HEK293 (cell line): ENCODE data around the gene HDAC11.
A peak's percentile ranks its signal among the peaks of the same experiment; 100 is the strongest.

Experiments
- CTCF ChIA-PET: fragments of 350-600 bp; formaldehyde crosslinking; extraction: SDS; loops from one replicate; lab custom pipeline; 2021; ENCODE audit warnings: antibody characterized with exemption; lab: Yijun Ruan, JAX
- POLR2A ChIA-PET: fragments of 300-600 bp; formaldehyde crosslinking; extraction: SDS; loops from one replicate; lab custom pipeline; 2020; ENCODE audit warnings: antibody characterized with exemption, inconsistent platforms; lab: Yijun Ruan, JAX
- H3K27ac ChIP-seq: fragments of 200-500 bp; sonication (Bioruptor generic); 2 replicates; pipeline ENCODE4 v1.5.1; 2014; ENCODE audit warnings: low read depth, low read length, control low read depth, inconsistent platforms; ENCODE audit errors: extremely low read depth
- H3K36me3 ChIP-seq, 2 experiments: fragments of 200-500 bp in 1 of 2; sonication (Bioruptor generic) in 1 of 2; 1 replicate in 1 of 2; 2 replicates in 1 of 2; pipeline ENCODE4 v1.5.1; 2014 to 2017; ENCODE audit warnings: inconsistent platforms in 2 of 2, low read length in 2 of 2; ENCODE audit not compliant: control insufficient read depth in 2 of 2, insufficient read depth in 1 of 2
- H3K4me1 ChIP-seq: fragments of 200-500 bp; sonication (Bioruptor generic); 2 replicates; pipeline ENCODE4 v1.5.1; 2014; ENCODE audit warnings: mild to moderate bottlenecking, low read length, inconsistent platforms; ENCODE audit not compliant: control insufficient read depth, insufficient read depth
- H3K4me3 ChIP-seq: 2 replicates; pipeline ENCODE4 v1.5.1; 2011; ENCODE audit warnings: low read depth, mild to moderate bottlenecking, control low read depth, low read length, moderate library complexity
- H3K9me3 ChIP-seq: fragments of 200-500 bp; sonication (Bioruptor generic); 2 replicates; pipeline ENCODE4 v1.5.1; 2014; ENCODE audit warnings: low read depth, low read length, inconsistent platforms; ENCODE audit not compliant: control insufficient read depth, insufficient read depth
- BCL11B ChIP-seq: fragments of 450-650 bp; formaldehyde crosslinking; IDR thresholded peaks from 2 replicates; pipeline ENCODE4 v1.5.1; 2016; ENCODE audit warnings: low read depth, missing biosample characterization, missing genetic modification characterization
- GLI2 ChIP-seq: fragments of 450-650 bp; formaldehyde crosslinking; IDR thresholded peaks from 2 replicates; pipeline ENCODE4; 2017; ENCODE audit warnings: missing biosample characterization, missing genetic modification characterization, low read depth, borderline replicate concordance
- GLIS1 ChIP-seq: fragments of 450-650 bp; formaldehyde crosslinking; IDR thresholded peaks from 2 replicates; pipeline ENCODE4 v1.5.1; 2016; ENCODE audit warnings: missing biosample characterization, missing genetic modification characterization
- IKZF3 ChIP-seq: fragments of 450-650 bp; IDR thresholded peaks from 2 replicates; pipeline ENCODE4 v1.5.0; 2018; ENCODE audit warnings: missing biosample characterization, mild to moderate bottlenecking, missing genetic modification characterization, moderate library complexity
- KLF16 ChIP-seq: fragments of 450-650 bp; formaldehyde crosslinking; IDR thresholded peaks from 2 replicates; pipeline ENCODE4 v1.5.1; 2017; ENCODE audit warnings: missing biosample characterization, missing genetic modification characterization
- MEIS1 ChIP-seq: sonication (generic); formaldehyde crosslinking; IDR thresholded peaks from 2 replicates; pipeline ENCODE4 v1.8.1; 2022; ENCODE audit warnings: missing genetic modification reagents, mild to moderate bottlenecking, borderline replicate concordance
- MYNN ChIP-seq: fragments of 450-650 bp; formaldehyde crosslinking; IDR thresholded peaks from 2 replicates; pipeline ENCODE4 v1.5.1; 2016; ENCODE audit warnings: missing biosample characterization, missing genetic modification characterization, borderline replicate concordance
- MZF1 ChIP-seq: fragments of 450-650 bp; formaldehyde crosslinking; IDR thresholded peaks from 2 replicates; pipeline ENCODE4 v1.5.1; 2017; ENCODE audit warnings: missing biosample characterization, missing genetic modification characterization, borderline replicate concordance
- PATZ1 ChIP-seq: fragments of 450-650 bp; formaldehyde crosslinking; IDR thresholded peaks from 2 replicates; pipeline ENCODE4 v1.5.1; 2016; ENCODE audit warnings: missing biosample characterization, missing genetic modification characterization
- PRDM10 ChIP-seq: fragments of 450-650 bp; formaldehyde crosslinking; IDR thresholded peaks from 2 replicates; pipeline ENCODE4 v1.5.1; 2016; ENCODE audit warnings: missing biosample characterization, missing genetic modification characterization
- TCF7L2 ChIP-seq: IDR thresholded peaks from 2 replicates; pipeline ENCODE4 v1.6.1; 2011; ENCODE audit warnings: low read depth, mild to moderate bottlenecking, inconsistent platforms, low read length, moderate library complexity, borderline replicate concordance
- ZBTB26 ChIP-seq: fragments of 450-650 bp; formaldehyde crosslinking; optimal IDR thresholded peaks from 2 replicates; pipeline ENCODE3; 2016; ENCODE audit warnings: missing biosample characterization, mild to moderate bottlenecking, missing genetic modification characterization
- ZFP3 ChIP-seq: fragments of 450-650 bp; formaldehyde crosslinking; IDR thresholded peaks from 2 replicates; pipeline ENCODE4 v1.5.1; 2016; ENCODE audit warnings: low read depth, missing biosample characterization, missing genetic modification characterization
- ZFP41 ChIP-seq: fragments of 450-650 bp; formaldehyde crosslinking; IDR thresholded peaks from 2 replicates; pipeline ENCODE4 v1.5.1; 2016; ENCODE audit warnings: missing biosample characterization, missing genetic modification characterization, borderline replicate concordance
- ZNF426 ChIP-seq: fragments of 450-650 bp; formaldehyde crosslinking; IDR thresholded peaks from 2 replicates; pipeline ENCODE4 v1.5.1; 2017; ENCODE audit warnings: missing biosample characterization, missing genetic modification characterization, mild to moderate bottlenecking, inconsistent platforms, moderate library complexity
- ZNF518A ChIP-seq: fragments of 450-650 bp; formaldehyde crosslinking; conservative IDR thresholded peaks from 2 replicates; pipeline ENCODE4 v1.5.1; 2016; ENCODE audit warnings: low read depth, missing biosample characterization, missing genetic modification characterization
- ZNF621 ChIP-seq: fragments of 450-650 bp; formaldehyde crosslinking; IDR thresholded peaks from 2 replicates; pipeline ENCODE4 v1.5.1; 2017; ENCODE audit warnings: missing biosample characterization, missing genetic modification characterization
- ZNF654 ChIP-seq: fragments of 450-650 bp; formaldehyde crosslinking; IDR thresholded peaks from 2 replicates; pipeline ENCODE4 v1.5.1; 2016; ENCODE audit warnings: low read depth, missing biosample characterization, missing genetic modification characterization
- ZNF768 ChIP-seq: fragments of 450-650 bp; formaldehyde crosslinking; IDR thresholded peaks from 2 replicates; pipeline ENCODE4 v1.5.1; 2018; ENCODE audit warnings: missing biosample characterization, mild to moderate bottlenecking, missing genetic modification characterization
- ZNF830 ChIP-seq: fragments of 450-650 bp; IDR thresholded peaks from 2 replicates; pipeline ENCODE4 v1.5.0; 2018; ENCODE audit warnings: missing biosample characterization, missing genetic modification characterization, low read depth, mild to moderate bottlenecking, moderate library complexity
- ZSCAN23 ChIP-seq: fragments of 450-650 bp; formaldehyde crosslinking; IDR thresholded peaks from 2 replicates; pipeline ENCODE4 v1.5.1; 2016; ENCODE audit warnings: missing biosample characterization, missing genetic modification characterization
- ZXDB ChIP-seq: fragments of 450-650 bp; formaldehyde crosslinking; IDR thresholded peaks from 2 replicates; pipeline ENCODE4 v1.5.1; 2016; ENCODE audit warnings: missing biosample characterization, missing genetic modification characterization

HDAC11 gene

GRCh38 chr3:13479582-13480339, at the start of gene HDAC11:
TSS of gene HDAC11 (plus strand) at chr3:13480306. CDS start at chr3:13480348, 42 bp downstream.
- POLR2A ChIA-PET: interaction anchor here (0.5 to 1.3 kb wide), 10 partner anchors 8 to 324 kb away, joined by 3 to 7 read pairs (median 4); partner anchors contain the start of gene NUP210
- peaks cover 0 to 4% of the 10 kb centered on the region in 2 experiments; a peak in 2 of 3 replicates for H3K36me3 ChIP-seq
- H3K4me1 ChIP-seq: peaks cover 3% of the 10 kb centered on the region
- no peaks in the 10 kb centered on the region for H3K9me3 ChIP-seq
- CTCF ChIA-PET: interaction anchor here (0.7 to 3.6 kb wide), 7 partner anchors 8 to 388 kb away, joined by 3 to 17 read pairs (median 4); no protein-coding TSS in a partner anchor
- no peak within 1 kb of the TSS; the same call in 1 of the 2 replicates for H3K27ac ChIP-seq
- peak within 1 kb of the TSS; percentile 52 for H3K4me3 ChIP-seq
- TF ChIP-seq ZNF426 (tag by site-specific recombination): no peak
- peak; percentile 69 for TF ChIP-seq PATZ1
- no peak for TF ChIP-seq GLI2 (tag by site-specific recombination)
- TF ChIP-seq ZFP3 (tag by site-specific recombination): no peak
- TF ChIP-seq MEIS1 (CRISPR knock-in tag): no peak
- TF ChIP-seq MYNN (tag by site-specific recombination): no peak
- peak; percentile 55; the same call in 1 of the 2 replicates for TF ChIP-seq KLF16 (tag by site-specific recombination)
- no peak for TF ChIP-seq ZNF518A (tag by site-specific recombination)
- TF ChIP-seq GLIS1: peak; percentile 21; the same call in 1 of the 2 replicates
- no peak for TF ChIP-seq IKZF3 (tag by site-specific recombination)
- no peak for TF ChIP-seq ZFP41 (tag by site-specific recombination)
- no peak for TF ChIP-seq MZF1 (tag by site-specific recombination)
- no peak for TF ChIP-seq ZSCAN23
- no peak for TF ChIP-seq ZNF654 (tag by site-specific recombination)
- no peak for TF ChIP-seq TCF7L2
- no peak for TF ChIP-seq ZNF830 (tag by site-specific recombination)
- no peak for TF ChIP-seq ZNF621
- TF ChIP-seq ZXDB (tag by site-specific recombination): peak; percentile 100
- 0 out of 2 replicates have a peak, but pooled peaks have one; percentile 39 for TF ChIP-seq BCL11B (tag by site-specific recombination)
- TF ChIP-seq ZNF768: peak; percentile 97; the same call in 1 of the 2 replicates
- 0 out of 2 replicates have a peak, but pooled peaks have one; percentile 20 for TF ChIP-seq PRDM10 (tag by site-specific recombination)
- TF ChIP-seq ZBTB26 (tag by site-specific recombination): peak; percentile 61
